GM12878 (cell line): Measurements from ENCODE around the gene CYTIP. TPM values are rescaled to one million over a fixed set of nuclear protein-coding genes. Genes with fewer than 3 reads are reported as not detected.

Experiments
- ATAC-seq: fragments of 200-7000 bp; cut with Tn5 transposase; 3 replicates; pipeline ENCODE4 v1.9.1; 2020; ENCODE audit warnings: mild to moderate bottlenecking, moderate library complexity
- BruUV-seq: library from RNA; stranded (reverse); fragments of 400-500 nt; replicated peaks from 2 replicates; lab custom pipeline; 2021; lab: Mats Ljungman, UMichigan
- CTCF ChIA-PET: fragments of 300-600 bp; sonication (Branson Sonifier 250); formaldehyde crosslinking; extraction: SDS; loops from one replicate; lab custom pipeline; 2021; ENCODE audit warnings: inconsistent platforms; lab: Yijun Ruan, JAX
- POLR2A ChIA-PET: fragments of 350-600 bp; formaldehyde crosslinking; extraction: SDS; loops from one replicate; lab custom pipeline; 2021; ENCODE audit warnings: inconsistent platforms; lab: Charles Lee
- RAD21 ChIA-PET: fragments of 300-600 bp; sonication (Branson Sonifier 250); formaldehyde crosslinking; loops from one replicate; lab custom pipeline; 2023; ENCODE audit warnings: antibody characterized with exemption; ENCODE audit not compliant: unreplicated experiment; lab: Charles Lee
- SMC1A ChIA-PET: fragments of 300-600 bp; sonication (Branson Sonifier 250); formaldehyde crosslinking; loops from one replicate; lab custom pipeline; 2023; ENCODE audit not compliant: unreplicated experiment, uncharacterized antibody; lab: Charles Lee
- DNase-seq: peaks from one replicate; pipeline ENCODE4 v3.0.0-alpha.2; 2011; ENCODE audit warnings: low read depth, low spot score
- FAIRE-seq: peaks from 3 replicates; lab custom pipeline; 2011; peaks lifted over from hg19 to GRCh38; lab: Jason Lieb, UNC
- H2AFZ ChIP-seq: 2 replicates; pipeline ENCODE4 v1.6.0; 2011; ENCODE audit warnings: low read depth, low read length, control low read depth; ENCODE audit not compliant: control insufficient read depth
- H3K27ac ChIP-seq: 2 replicates; pipeline ENCODE4 v1.5.1; 2011; ENCODE audit warnings: control low read depth; ENCODE audit not compliant: control insufficient read depth, insufficient read depth
- H3K27me3 ChIP-seq, 2 experiments: replicated peaks in 1 of 2; 2 replicates each; pipeline versions ENCODE4 v1.6.0 to v1.6.1; 2011; ENCODE audit warnings: low read length in 1 of 2; ENCODE audit not compliant: control insufficient read depth in 2 of 2, insufficient read depth in 2 of 2
- H3K36me3 ChIP-seq, 2 experiments: 2 replicates each; pipeline ENCODE4 v1.5.1; 2011; ENCODE audit warnings: low read length in 1 of 2; ENCODE audit not compliant: control insufficient read depth in 2 of 2, insufficient read depth in 2 of 2
- H3K4me1 ChIP-seq: 2 replicates; pipeline ENCODE4 v1.6.1; 2011; ENCODE audit warnings: mild to moderate bottlenecking, low read length, moderate library complexity, mixed read lengths; ENCODE audit not compliant: control insufficient read depth, insufficient read depth
- H3K4me2 ChIP-seq: 2 replicates; pipeline ENCODE4 v1.6.0; 2011; ENCODE audit warnings: control low read depth; ENCODE audit not compliant: control insufficient read depth, insufficient read depth
- H3K4me3 ChIP-seq: fragments of 200-600 bp; sonication (generic); 2 replicates; pipeline ENCODE4 v1.5.1; 2016
- H3K79me2 ChIP-seq: 2 replicates; pipeline ENCODE4 v1.6.0; 2011; ENCODE audit warnings: low read length; ENCODE audit not compliant: control insufficient read depth, insufficient read depth
- H3K9ac ChIP-seq: 2 replicates; pipeline ENCODE4 v1.8.0; 2011; ENCODE audit warnings: low read length, control low read depth, mixed read lengths; ENCODE audit not compliant: control insufficient read depth, insufficient read depth
- H3K9me3 ChIP-seq: replicated peaks from 3 replicates; pipeline ENCODE4 v1.5.1; 2011; ENCODE audit warnings: mild to moderate bottlenecking, low read length; ENCODE audit not compliant: control insufficient read depth, insufficient read depth
- H4K20me1 ChIP-seq: 2 replicates; pipeline ENCODE4 v1.6.0; 2011; ENCODE audit not compliant: control insufficient read depth, insufficient read depth
- ASH2L ChIP-seq: fragments of 300-600, 200-600 bp; sonication (generic); IDR thresholded peaks from 2 replicates; pipeline ENCODE4 v1.6.1; 2017; ENCODE audit warnings: low read depth, mild to moderate bottlenecking, borderline replicate concordance
- CHD1 ChIP-seq: IDR thresholded peaks from 2 replicates; pipeline ENCODE4 v1.6.1; 2012; ENCODE audit warnings: low read depth, low read length, improper control_type of control experiment
- EP300 ChIP-seq, 2 experiments: fragments of 150-350 bp in 1 of 2; IDR thresholded peaks; 2 replicates each; pipeline ENCODE4 v1.6.1; 2011 to 2012; ENCODE audit warnings: low read depth in 2 of 2, low read length in 2 of 2, borderline replicate concordance in 1 of 2, improper control_type of control experiment in 1 of 2, inconsistent platforms in 1 of 2; ENCODE audit not compliant: control insufficient read depth in 1 of 2
- NFIC ChIP-seq: IDR thresholded peaks from 2 replicates; pipeline ENCODE4 v1.6.1; 2012; ENCODE audit warnings: low read depth, mild to moderate bottlenecking, inconsistent platforms, low read length, moderate library complexity
- SMAD5 ChIP-seq: IDR thresholded peaks from 2 replicates; pipeline ENCODE4 v1.6.1; 2016; ENCODE audit warnings: antibody characterized with exemption, low read depth
- SP1 ChIP-seq: IDR thresholded peaks from one replicate; pipeline ENCODE4 v1.6.1; 2011; ENCODE audit warnings: low read depth, low read length
- TARDBP ChIP-seq: IDR thresholded peaks from 2 replicates; pipeline ENCODE4 v1.6.1; 2016; ENCODE audit warnings: borderline replicate concordance
- ZNF217 ChIP-seq: fragments of 450-650 bp; IDR thresholded peaks from 2 replicates; pipeline ENCODE4 v1.6.1; 2017; ENCODE audit warnings: antibody characterized with exemption, mild to moderate bottlenecking
- WGBS: methylation state at CpG from one replicate; pipeline ENCODE4 v1.1.6; 2016; ENCODE audit warnings: low lambda C conversion rate; ENCODE audit not compliant: insufficient replicate concordance, insufficient coverage; ENCODE audit errors: missing lambda C conversion rate; 5-methylcytosine and 5-hydroxymethylcytosine counted together
- in situ Hi-C: fragments of 300-500 bp; cut with MboI; formaldehyde crosslinking; loops from 9 replicates; pipeline ENCODE4 v1.14.3; 2018; ENCODE audit warnings: mixed read lengths
- intact Hi-C: fragments of 100-400 bp; cut with micrococcal nuclease; formaldehyde crosslinking; loops from one replicate; pipeline ENCODE4 v1.14.2; 2022; ENCODE audit not compliant: unreplicated experiment
- polyA plus RNA-seq, 11 experiments: library from polyadenylated mRNA; depleted of rRNA in 4 of 11; unstranded in 6 of 11; stranded (reverse) in 5 of 11; fragments of >200 nt; fragmentation: Nextera tagmentation in 4 of 11; fragmentation: Illumina TruSeq in 1 of 11; extraction: Ambion mirVana in 4 of 11; extraction: Trizol in 1 of 11; gene quantifications; 1 replicate in 1 of 11; 2 replicates in 10 of 11; pipeline versions ENCODE4 v1.2.1 to v1.2.3, GENCODE V29; 2011 to 2016; ENCODE audit warnings: inconsistent platforms in 2 of 11, missing spikeins in 2 of 11, low read depth in 1 of 11
- total RNA-seq, 4 experiments: library from RNA; depleted of rRNA in 3 of 4; stranded (reverse); fragments of >200 nt in 3 of 4; fragmentation: Illumina TruSeq in 1 of 4; extraction: Trizol in 1 of 4; gene quantifications; 2 replicates each; pipeline versions ENCODE4 v1.2.1 to v1.2.3, GENCODE V29; 2013 to 2021
- TF ChIP-seq, protein P1 (sequence below): IDR thresholded peaks from 2 replicates; pipeline ENCODE4 v1.6.1; 2011; ENCODE audit warnings: low read depth, low read length, improper control_type of control experiment, borderline replicate concordance

The CYTIP gene
- total and polyA plus RNA-seq, 10 of the 15 experiments (the other 5 are each of a cell fraction or from before 2014, with no cell fraction given), result 55.1 to 178 (median 73.4) TPM

DNA sequence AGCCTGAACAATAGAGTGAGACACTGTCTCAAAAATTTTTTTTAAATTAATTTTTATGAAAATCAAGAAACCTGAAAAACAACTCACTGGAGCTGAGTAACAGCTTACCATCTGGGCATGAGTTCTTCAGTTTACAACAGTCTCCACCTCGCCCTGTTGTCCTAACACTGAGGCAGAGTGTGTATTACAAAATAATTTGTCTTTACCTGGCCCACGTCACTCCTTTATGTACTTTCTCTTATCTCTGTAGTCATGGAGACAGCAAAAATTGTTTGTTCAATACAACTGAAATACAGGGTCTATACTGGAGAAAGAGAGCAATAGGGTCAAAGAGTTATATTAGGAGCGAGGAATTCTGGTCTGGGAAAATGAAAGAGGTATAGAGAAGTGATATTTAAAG lies 48.1 kb downstream of the CYTIP start (continued):
- TF ChIP-seq SMAD5 (no peak), SP1 (no peak), EP300 (IDR thresholded peaks at IDR 0.05; ENCODE audit: borderline replicate concordance in 1 of 2, control insufficient read depth in 1 of 2, low read depth in 2 of 2, low read length in 2 of 2) (no peak), ZNF217 (no peak), TARDBP (no peak), CHD1 (no peak)
- TF ChIP-seq, protein P1, sequence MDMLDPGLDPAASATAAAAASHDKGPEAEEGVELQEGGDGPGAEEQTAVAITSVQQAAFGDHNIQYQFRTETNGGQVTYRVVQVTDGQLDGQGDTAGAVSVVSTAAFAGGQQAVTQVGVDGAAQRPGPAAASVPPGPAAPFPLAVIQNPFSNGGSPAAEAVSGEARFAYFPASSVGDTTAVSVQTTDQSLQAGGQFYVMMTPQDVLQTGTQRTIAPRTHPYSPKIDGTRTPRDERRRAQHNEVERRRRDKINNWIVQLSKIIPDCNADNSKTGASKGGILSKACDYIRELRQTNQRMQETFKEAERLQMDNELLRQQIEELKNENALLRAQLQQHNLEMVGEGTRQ, result no peak

DNA sequence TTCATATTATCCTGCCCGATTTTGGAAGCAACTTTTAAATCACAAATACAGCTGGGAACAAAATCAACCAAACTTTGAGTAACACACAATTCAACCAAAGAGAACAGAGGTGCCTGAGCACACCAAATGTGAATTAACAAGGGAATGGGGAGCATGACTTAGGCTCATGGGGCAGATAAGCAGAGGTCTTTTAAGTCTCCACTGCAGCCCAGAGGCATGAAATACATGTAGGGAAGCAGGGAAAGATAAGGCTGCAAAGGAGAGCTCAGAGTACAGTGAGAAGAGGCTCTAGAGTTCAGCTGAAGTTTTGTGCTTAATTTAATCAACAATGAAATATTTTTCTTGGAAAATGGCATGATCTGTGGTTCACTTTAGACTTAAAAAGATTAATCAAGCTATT lies 49.0 kb downstream of the CYTIP start:
- ATAC-seq, result no peak; the same call in 2 of the 3 replicates
- CTCF ChIA-PET, result interaction anchor here (1.1 kb wide), 2 partner anchors 59 to 67 kb away, joined by 3 to 7 read pairs; no protein-coding TSS in a partner anchor
- 100% methylated on average over 1 of the region's 1 CpG for WGBS

More for the DNA sequence above, 49.0 kb downstream of the CYTIP start:
- Histone ChIP-seq H3K4me2 (no peak overlapping the region), H3K27me3 (no peaks in the 10 kb centered on the region)
- in situ Hi-C loops, result no loop called here
- no peak for TF ChIP-seq NFIC
- TF ChIP-seq ASH2L, result no peak
- TF ChIP-seq, all 136 proteins: peak for 0
- Histone ChIP-seq H3K4me3 (no peak overlapping the region), H2AFZ (no peak overlapping the region), H3K9me3 (no peaks in the 10 kb centered on the region), H3K9ac (no peak overlapping the region), H3K27ac (no peak overlapping the region), H4K20me1 (no peaks in the 10 kb centered on the region), H3K79me2 (no peaks in the 10 kb centered on the region), H3K4me1 (no peaks in the 10 kb centered on the region), H3K36me3 (no peaks in the 10 kb centered on the region)
- intact Hi-C loops, result no loop called here
- ChIA-PET RAD21 (interaction anchor here (1.2 kb wide), 1 partner anchor 60 kb away, joined by 3 read pairs; no protein-coding TSS in a partner anchor), SMC1A (interaction anchor here (0.8 kb wide), 1 partner anchor 60 kb away, joined by 3 read pairs; no protein-coding TSS in a partner anchor), POLR2A (no interaction called here)
- no peak for DNase-seq
- no TSS peak for BruUV-seq
- no peak for FAIRE-seq
